ENCODE measurements around the gene FAM135A.
"Not testable (repeated sequence)": the region's sequence is repeated elsewhere in the genome, so short reads cannot be mapped to it uniquely, and the experiment has no call there.

The FAM135A gene

GRCh38 chr6:70396796-70397729, 16.2 kb upstream of the FAM135A start:
- DNase-seq (ENCODE audit: low read depth in 2 of 2) = no peak

- DNase-seq (ENCODE audit: low read depth in 2 of 2) = no peak
Observed at GRCh38 chr6:70398783-70399728, 14.3 kb upstream of the FAM135A start.

- no peak for DNase-seq (ENCODE audit: low read depth in 2 of 2)
Observed at GRCh38 chr6:70404658-70405057, 8.7 kb upstream of the FAM135A start.

GRCh38 chr6:70409216-70409615, 4.1 kb upstream of the FAM135A start:
- DNase-seq (ENCODE audit: low read depth in 2 of 2) = no peak

GRCh38 chr6:70411542-70412251, 1.6 kb upstream of the FAM135A start:
- DNase-seq (ENCODE audit: low read depth in 2 of 2) = no peak

GRCh38 chr6:70412252-70413113, 825 bp upstream of the FAM135A start:
- DNase-seq (ENCODE audit: low read depth in 2 of 2) = peak in 1 of 2 experiments; percentile 1

GRCh38 chr6:70413992-70414494, 735 bp downstream of the FAM135A start:
- peak in 1 of 2 experiments; percentile 3 for DNase-seq (ENCODE audit: low read depth in 2 of 2)

- no peak for DNase-seq (ENCODE audit: low read depth in 2 of 2)
Observed at GRCh38 chr6:70414813-70415212, 1.5 kb downstream of the FAM135A start.

- DNase-seq (ENCODE audit: low read depth in 2 of 2) = no peak
Observed at GRCh38 chr6:70415247-70415646, 1.9 kb downstream of the FAM135A start.

- DNase-seq (ENCODE audit: low read depth in 2 of 2) = no peak
Observed at GRCh38 chr6:70415660-70416059, 2.4 kb downstream of the FAM135A start.

- DNase-seq (ENCODE audit: low read depth in 2 of 2) = no peak
Observed at GRCh38 chr6:70421509-70421908, 8.2 kb downstream of the FAM135A start.

GRCh38 chr6:70423189-70424134, 10.2 kb downstream of the FAM135A start:
- DNase-seq (ENCODE audit: low read depth in 2 of 2) = no peak

- DNase-seq (ENCODE audit: low read depth in 2 of 2) = no peak
Observed at GRCh38 chr6:70424291-70424690, 11.0 kb downstream of the FAM135A start.

- DNase-seq (ENCODE audit: low read depth in 2 of 2) = no peak
Observed at GRCh38 chr6:70436320-70436719, 23.0 kb downstream of the FAM135A start.

- DNase-seq (ENCODE audit: low read depth in 2 of 2) = no peak
Observed at GRCh38 chr6:70445001-70445400, 31.7 kb downstream of the FAM135A start.

- DNase-seq (ENCODE audit: low read depth in 2 of 2) = not testable (repeated sequence)
Observed at GRCh38 chr6:70447343-70448070, 34.2 kb downstream of the FAM135A start.

GRCh38 chr6:70453899-70454298, 40.6 kb downstream of the FAM135A start:
- not testable (repeated sequence) for DNase-seq (ENCODE audit: low read depth in 2 of 2)

- no peak for DNase-seq (ENCODE audit: low read depth in 2 of 2)
Observed at GRCh38 chr6:70456735-70457134, 43.4 kb downstream of the FAM135A start.

GRCh38 chr6:70459235-70459634, 45.9 kb downstream of the FAM135A start:
- DNase-seq (ENCODE audit: low read depth in 2 of 2) = no peak
